CD14-positive monocyte (primary cell): ENCODE measurements around the gene ST3GAL2. TPM values are rescaled to one million over a fixed set of nuclear protein-coding genes. Genes with fewer than 3 reads are reported as not detected.

Experiments
- DNase-seq, 3 donors: peaks; one replicate each; pipeline ENCODE4 v3.0.0-alpha.2; 2011 to 2022
- H2AFZ ChIP-seq: 2 replicates; pipeline ENCODE4 v1.6.0; 2012; ENCODE audit warnings: mild to moderate bottlenecking, low read depth, low read length, inconsistent platforms; ENCODE audit not compliant: insufficient read depth, poor library complexity, severe bottlenecking
- H3K27ac ChIP-seq, 2 donors: 1 replicate in 1 of 2; 2 replicates in 1 of 2; pipeline ENCODE4 v1.5.1; 2012 to 2013; ENCODE audit warnings: low read length in 2 of 2, control low read depth in 1 of 2, inconsistent platforms in 1 of 2, low read depth in 1 of 2, mild to moderate bottlenecking in 1 of 2
- H3K27me3 ChIP-seq, 2 donors: one replicate each; pipeline versions ENCODE4 v1.6.0 to v1.6.1; 2011 to 2013; ENCODE audit warnings: low read length in 2 of 2; ENCODE audit not compliant: control insufficient read depth in 2 of 2, insufficient read depth in 2 of 2
- H3K36me3 ChIP-seq, 2 donors: replicated peaks in 1 of 2; 1 replicate in 1 of 2; 2 replicates in 1 of 2; pipeline versions ENCODE4 v1.5.1 to v1.6.1; 2012 to 2013; ENCODE audit warnings: low read length in 2 of 2, control low read depth in 1 of 2, inconsistent platforms in 1 of 2, mild to moderate bottlenecking in 1 of 2; ENCODE audit not compliant: insufficient read depth in 2 of 2, control insufficient read depth in 1 of 2
- H3K4me1 ChIP-seq, 2 donors: 1 replicate in 1 of 2; 2 replicates in 1 of 2; pipeline versions ENCODE4 v1.5.1 to v1.6.1; 2012 to 2013; ENCODE audit warnings: low read length in 2 of 2, control low read depth in 1 of 2, inconsistent platforms in 1 of 2, mild to moderate bottlenecking in 1 of 2, moderate library complexity in 1 of 2; ENCODE audit not compliant: insufficient read depth in 2 of 2, control insufficient read depth in 1 of 2
- H3K4me2 ChIP-seq: replicated peaks from 2 replicates; pipeline ENCODE3; 2012; ENCODE audit warnings: low read length, moderate library complexity, mild to moderate bottlenecking; ENCODE audit not compliant: poor library complexity, severe bottlenecking; ENCODE audit errors: extremely low read depth
- H3K4me3 ChIP-seq, 3 experiments: fragments of 200-600 bp in 1 of 3; sonication (generic) in 1 of 3; replicated peaks in 1 of 3; 1 replicate in 2 of 3; 2 replicates in 1 of 3; pipeline ENCODE4 v1.5.1; 2011 to 2013; ENCODE audit warnings: low read length in 3 of 3, mild to moderate bottlenecking in 3 of 3, control low read depth in 2 of 3, low read depth in 2 of 3, inconsistent platforms in 1 of 3, moderate library complexity in 1 of 3
- H3K79me2 ChIP-seq: 2 replicates; pipeline ENCODE4 v1.6.0; 2012; ENCODE audit warnings: mild to moderate bottlenecking, control low read depth, inconsistent platforms, low read length, moderate library complexity; ENCODE audit not compliant: insufficient read depth
- H3K9ac ChIP-seq: 2 replicates; pipeline ENCODE4 v1.6.0; 2017; ENCODE audit warnings: low read length, mild to moderate bottlenecking; ENCODE audit not compliant: insufficient read depth, poor library complexity, severe bottlenecking
- H3K9me3 ChIP-seq, 2 donors: replicated peaks in 1 of 2; 1 replicate in 1 of 2; 2 replicates in 1 of 2; pipeline versions ENCODE4 v1.5.1 to v1.6.1; 2012 to 2013; ENCODE audit warnings: low read length in 2 of 2, control low read depth in 1 of 2; ENCODE audit not compliant: control insufficient read depth in 1 of 2, insufficient read depth in 1 of 2
- H4K20me1 ChIP-seq: 2 replicates; pipeline ENCODE4 v1.6.0; 2012; ENCODE audit warnings: mild to moderate bottlenecking, low read length, control low read depth, moderate library complexity; ENCODE audit not compliant: insufficient read depth
- H3K27ac Mint-ChIP-seq, 7 donors: one replicate each; pipeline ENCODE4 v1.8.0; 2020; ENCODE audit warnings: mild to moderate bottlenecking in 7 of 7, mixed read lengths in 7 of 7, moderate library complexity in 6 of 7, inconsistent platforms in 2 of 7
- H3K27me3 Mint-ChIP-seq, 3 donors: one replicate each; pipeline ENCODE4 v1.8.0; 2021 to 2022; ENCODE audit warnings: low read depth in 3 of 3, mild to moderate bottlenecking in 3 of 3, mixed read lengths in 3 of 3, moderate library complexity in 3 of 3, inconsistent platforms in 1 of 3
- H3K36me3 Mint-ChIP-seq, 2 donors: one replicate each; pipeline ENCODE4 v1.8.0; 2020; ENCODE audit warnings: mixed read lengths in 2 of 2, inconsistent platforms in 1 of 2, mild to moderate bottlenecking in 1 of 2
- H3K4me1 Mint-ChIP-seq: one replicate; pipeline ENCODE4 v1.8.0; 2020; ENCODE audit warnings: mild to moderate bottlenecking, mixed read lengths
- H3K4me3 Mint-ChIP-seq, 2 donors: one replicate each; pipeline ENCODE4 v1.8.0; 2020; ENCODE audit warnings: mild to moderate bottlenecking in 2 of 2, mixed read lengths in 2 of 2, moderate library complexity in 1 of 2
- H3K9me3 Mint-ChIP-seq, 7 donors: one replicate each; pipeline ENCODE4 v1.8.0; 2020 to 2022; ENCODE audit warnings: mixed read lengths in 7 of 7, mild to moderate bottlenecking in 6 of 7, moderate library complexity in 6 of 7, inconsistent platforms in 2 of 7
- CTCF ChIP-seq: fragments of 200-600 bp; IDR thresholded peaks from one replicate; pipeline ENCODE4 v1.8.0; 2022; ENCODE audit warnings: antibody characterized with exemption, mild to moderate bottlenecking
- WGBS: methylation state at CpG from one replicate; pipeline ENCODE4 v1.1.5; 2013; ENCODE audit warnings: missing lambda C conversion rate; ENCODE audit not compliant: insufficient coverage; 5-methylcytosine and 5-hydroxymethylcytosine counted together
- intact Hi-C, 2 donors: fragments of 100-400 bp; cut with micrococcal nuclease; formaldehyde crosslinking; loops; one replicate each; pipeline versions ENCODE4 v1.15.0 to v1.15.1; 2023
- polyA plus RNA-seq, 3 donors: library from polyadenylated mRNA; depleted of rRNA in 1 of 3; unstranded in 2 of 3; stranded (reverse) in 1 of 3; fragments of 300-500 nt in 2 of 3; fragments of >200 nt in 1 of 3; fragmentation: Illumina TruSeq in 2 of 3; gene quantifications; 1 replicate in 2 of 3; 2 replicates in 1 of 3; pipeline ENCODE4 v1.2.3, GENCODE V29; 2012 to 2021

ST3GAL2 gene
- polyA plus RNA-seq, 3 donors, result 13.5 to 20.0 (median 18.4) TPM

GRCh38 chr16:70463235-70463634 is 24.3 kb upstream of the ST3GAL2 start:
- H3K27me3 ChIP-seq, result no peaks in the 10 kb centered on the region
- Mint-ChIP-seq H3K4me3 (no peak overlapping the region), H3K36me3 (peaks cover 20 to 43% of the 10 kb centered on the region in 2 donors), H3K27ac (peak overlapping the region in 1 of 7 donors; percentile 6), H3K9me3 (peaks cover 0 to 4% (median 0%) of the 10 kb centered on the region in 7 donors), H3K4me1 (no peaks in the 10 kb centered on the region), H3K27me3 (peaks cover 0 to 2% (median 0%) of the 10 kb centered on the region in 3 donors)
- no peak overlapping the region for H3K9ac ChIP-seq
- no peak overlapping the region for H2AFZ ChIP-seq
- H3K4me3 ChIP-seq, result no peak overlapping the region
- H3K36me3 ChIP-seq, result peaks cover 18 to 27% of the 10 kb centered on the region in 2 donors
- WGBS, result 100% methylated on average over 1 of the region's 2 CpGs
- H4K20me1 ChIP-seq, result no peaks in the 10 kb centered on the region
- no peak for DNase-seq
- intact Hi-C loops, result no loop called here
- no peaks in the 10 kb centered on the region for H3K79me2 ChIP-seq
- no peak overlapping the region for H3K27ac ChIP-seq
- no peaks in the 10 kb centered on the region for H3K4me1 ChIP-seq
- H3K9me3 ChIP-seq, result no peaks in the 10 kb centered on the region
- no peak overlapping the region for H3K4me2 ChIP-seq
- TF ChIP-seq CTCF, result no peak

- 80% methylated on average over 8 of the region's 8 CpGs for WGBS
- Histone ChIP-seq H3K9ac (no peak overlapping the region), H3K79me2 (no peaks in the 10 kb centered on the region), H3K4me2 (no peak overlapping the region), H3K4me1 (peaks cover 0 to 1% of the 10 kb centered on the region in 2 donors), H3K9me3 (no peaks in the 10 kb centered on the region), H3K4me3 (no peak overlapping the region), H2AFZ (no peak overlapping the region), H3K36me3 (peaks cover 10 to 27% of the 10 kb centered on the region in 2 donors), H4K20me1 (no peaks in the 10 kb centered on the region), H3K27ac (no peak overlapping the region), H3K27me3 (no peaks in the 10 kb centered on the region)
- no peak for TF ChIP-seq CTCF
- peaks cover 0 to 2% (median 0%) of the 10 kb centered on the region in 3 donors for H3K27me3 Mint-ChIP-seq
- no peak overlapping the region for H3K27ac Mint-ChIP-seq
- no peak overlapping the region for H3K4me3 Mint-ChIP-seq
- H3K9me3 Mint-ChIP-seq, result peaks cover 0 to 4% (median 0%) of the 10 kb centered on the region in 7 donors
- H3K36me3 Mint-ChIP-seq, result peaks cover 10 to 29% of the 10 kb centered on the region in 2 donors
- intact Hi-C loops, result no loop called here
- H3K4me1 Mint-ChIP-seq, result peaks cover 9% of the 10 kb centered on the region
- DNase-seq, result no peak
Measured at GRCh38 chr16:70460737-70461261, 21.9 kb upstream of the ST3GAL2 start.
